GM19324 (cell line): Measurements from ENCODE around the gene LRRTM3.

Experiments used
- ATAC-seq: cut with Tn5 transposase; IDR thresholded peaks from one replicate; pipeline ENCODE4 v1.9.1; 2021; ENCODE audit warnings: mild to moderate bottlenecking, moderate library complexity; ENCODE audit not compliant: unreplicated experiment, low FRiP score

The LRRTM3 gene

DNA sequence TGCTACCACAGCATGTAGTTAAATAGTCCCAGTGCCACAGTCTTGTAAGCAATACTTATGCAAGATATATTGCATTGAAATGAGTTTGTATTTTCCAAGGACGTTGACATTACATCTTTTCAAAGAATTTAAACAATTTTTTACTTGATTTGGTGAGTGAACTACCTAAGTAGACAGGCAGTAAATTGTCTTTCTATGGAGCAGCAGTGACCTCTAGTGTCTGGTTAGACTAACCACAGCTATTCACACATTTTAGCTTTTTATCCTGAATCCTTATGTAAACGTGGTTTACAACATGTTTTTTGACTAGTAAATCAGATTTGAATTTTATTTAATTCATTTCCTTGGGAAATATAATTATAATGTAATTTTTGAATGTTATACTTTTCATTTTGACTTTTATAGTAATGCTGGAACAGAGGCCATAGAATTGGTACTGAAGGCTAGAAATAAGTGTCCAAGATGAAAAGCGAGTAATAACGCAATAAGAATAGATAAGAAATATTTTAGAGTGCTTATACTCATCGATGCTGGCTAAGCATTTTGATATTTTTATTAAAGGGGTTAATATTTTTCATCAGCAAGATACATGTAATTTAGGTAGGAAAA, 5.6 kb downstream of the LRRTM3 start:
- ATAC-seq: peak; percentile 67

DNA sequence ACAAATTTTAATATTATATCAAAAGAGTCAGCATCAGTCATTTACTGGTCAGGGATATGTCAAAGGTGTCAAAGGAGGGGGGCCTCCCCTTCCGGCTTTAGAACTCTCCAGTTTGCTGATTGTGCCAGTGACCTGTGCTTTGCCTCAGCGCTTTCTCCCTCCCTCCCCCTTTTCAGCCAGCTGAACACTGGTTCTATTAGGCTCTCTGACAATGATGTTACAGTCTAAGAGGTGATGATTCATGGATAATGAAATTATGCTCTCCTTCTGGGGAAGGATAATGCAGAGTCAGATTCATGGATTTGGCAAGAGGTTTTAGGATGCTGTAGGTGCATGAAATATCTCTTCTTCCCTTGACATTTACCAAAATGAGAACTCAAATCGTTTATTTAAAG, 6.1 kb downstream of the LRRTM3 start:
- ATAC-seq: no peak

DNA sequence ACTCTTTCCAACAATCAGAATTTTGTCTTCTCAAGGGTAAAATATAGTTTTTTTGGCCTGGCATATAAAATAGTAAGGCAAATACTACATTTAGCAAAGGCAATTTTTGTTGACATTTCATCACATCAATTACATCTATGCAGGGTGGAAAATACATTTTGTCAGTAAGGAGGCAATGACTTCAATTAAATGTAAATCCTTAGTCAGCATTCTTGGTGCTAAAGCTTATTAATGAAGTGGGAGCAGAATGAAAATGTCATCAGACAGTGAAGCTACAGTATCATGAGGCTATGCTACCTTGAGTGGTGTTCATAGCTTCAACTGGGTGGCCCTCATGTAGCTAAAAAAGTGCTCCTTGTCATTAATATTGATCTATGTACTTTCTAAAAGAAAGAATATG, 8.9 kb downstream of the LRRTM3 start:
- ATAC-seq: no peak

DNA sequence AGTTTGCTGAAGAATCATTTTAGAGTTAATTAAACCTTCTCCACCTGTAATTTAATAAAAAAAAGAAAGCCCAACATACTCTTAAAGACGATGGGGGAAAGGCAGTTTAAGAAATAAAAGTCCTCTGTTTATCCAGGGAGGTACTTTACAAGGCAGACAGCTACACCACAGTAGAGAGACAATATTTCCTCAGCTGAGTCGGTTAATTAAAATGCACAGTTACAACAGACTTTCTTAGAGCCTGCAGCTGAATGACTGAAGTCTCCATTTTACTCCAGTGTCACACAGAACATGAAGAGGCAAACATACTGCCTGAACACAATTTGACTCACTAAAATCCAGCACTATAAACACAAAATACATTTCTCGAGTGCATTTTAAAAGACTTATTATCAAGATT, 15.1 kb downstream of the LRRTM3 start:
- ATAC-seq: no peak

DNA sequence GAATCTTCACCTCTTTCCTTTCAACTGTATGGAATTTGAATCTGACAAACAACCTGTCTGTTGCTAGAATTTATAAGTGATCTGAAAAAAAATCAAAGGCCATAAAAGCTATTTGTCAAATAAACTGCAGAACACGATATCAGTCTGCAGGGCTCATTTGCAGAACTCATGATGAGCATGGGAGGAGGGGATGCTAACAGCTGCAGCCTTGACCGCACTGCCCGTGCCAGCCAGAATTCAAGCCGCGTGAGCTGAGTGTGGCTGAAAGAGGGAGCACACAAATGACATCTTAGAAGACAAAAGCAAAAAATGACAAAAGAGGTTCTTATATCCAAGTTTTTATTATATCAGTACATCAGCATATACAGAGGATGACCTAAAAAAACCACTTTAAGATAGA, 15.7 kb downstream of the LRRTM3 start:
- ATAC-seq: no peak

DNA sequence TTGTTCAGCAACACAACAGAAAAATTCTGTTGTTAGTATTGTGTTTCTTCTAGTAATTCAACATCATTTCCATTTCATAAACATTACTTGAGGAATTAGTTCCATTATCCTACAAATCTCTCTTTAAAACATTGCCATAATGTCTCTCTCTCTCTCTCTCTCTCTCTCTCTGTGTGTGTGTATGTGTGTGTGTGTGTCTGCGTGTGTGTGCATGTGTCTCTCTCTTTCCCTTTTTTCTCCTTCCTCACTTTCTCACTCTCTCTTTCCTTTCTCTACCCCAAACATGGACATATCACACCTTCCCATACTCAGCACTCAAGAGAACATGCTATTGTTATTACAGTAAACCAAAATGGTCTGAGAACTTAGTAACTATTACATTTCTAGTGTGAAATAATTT, 16.6 kb downstream of the LRRTM3 start:
- ATAC-seq: no peak

DNA sequence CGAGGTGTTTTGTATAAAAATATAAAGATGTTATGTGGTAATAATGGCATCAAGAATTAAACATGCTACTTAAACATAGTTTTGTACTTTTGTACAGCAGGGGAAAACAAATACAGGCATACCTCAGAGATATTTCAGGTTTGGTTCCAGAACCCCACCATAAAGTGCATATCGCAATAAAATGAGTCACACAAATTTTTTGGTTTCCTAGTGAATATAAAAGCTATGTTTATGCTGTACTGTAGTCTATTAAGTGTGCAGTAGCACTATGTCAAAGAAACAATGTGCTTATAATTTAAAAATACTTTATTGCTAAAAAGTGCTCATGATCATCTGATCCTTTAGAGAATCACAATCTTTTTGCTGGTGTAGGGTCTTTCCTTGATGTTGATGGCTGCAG, 17.8 kb downstream of the LRRTM3 start:
- ATAC-seq: no peak

DNA sequence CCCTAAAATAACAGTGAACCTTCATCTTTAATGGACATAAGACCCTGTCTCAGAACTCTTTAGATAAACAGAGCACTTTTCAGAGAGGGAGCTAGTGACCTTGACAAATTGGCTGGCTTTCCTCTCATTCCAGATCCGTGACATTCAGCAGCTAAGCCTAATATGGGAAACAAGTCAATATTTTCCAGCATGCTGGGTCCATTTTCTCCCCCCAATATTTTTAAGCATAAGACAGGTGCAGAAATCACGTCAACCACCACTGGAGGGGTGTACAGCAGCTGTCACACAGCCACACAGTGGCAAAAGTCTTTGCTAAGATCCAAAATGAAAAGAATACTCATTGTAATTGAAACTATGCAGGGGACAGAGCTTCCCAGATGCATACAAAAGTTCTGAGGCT, 26.1 kb downstream of the LRRTM3 start:
- ATAC-seq: no peak

DNA sequence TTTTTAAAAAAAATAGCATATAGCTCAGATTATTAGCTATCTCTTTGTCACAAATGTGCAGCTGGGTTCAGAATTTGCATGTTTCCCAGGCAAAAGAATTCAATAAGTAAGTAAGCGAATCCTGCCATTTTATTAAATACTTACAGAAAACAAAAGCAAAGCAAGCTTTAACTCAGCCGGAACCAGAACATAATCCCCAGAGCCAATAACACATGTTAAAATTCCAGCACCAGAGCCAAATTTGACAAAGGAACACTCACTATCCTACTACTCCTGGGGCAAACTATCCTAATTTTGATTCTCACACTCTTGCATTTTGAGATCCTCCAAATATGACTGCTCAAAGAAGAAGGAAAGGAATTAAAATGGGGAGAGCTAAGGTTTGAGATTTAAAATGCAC, 32.6 kb downstream of the LRRTM3 start:
- no peak for ATAC-seq

DNA sequence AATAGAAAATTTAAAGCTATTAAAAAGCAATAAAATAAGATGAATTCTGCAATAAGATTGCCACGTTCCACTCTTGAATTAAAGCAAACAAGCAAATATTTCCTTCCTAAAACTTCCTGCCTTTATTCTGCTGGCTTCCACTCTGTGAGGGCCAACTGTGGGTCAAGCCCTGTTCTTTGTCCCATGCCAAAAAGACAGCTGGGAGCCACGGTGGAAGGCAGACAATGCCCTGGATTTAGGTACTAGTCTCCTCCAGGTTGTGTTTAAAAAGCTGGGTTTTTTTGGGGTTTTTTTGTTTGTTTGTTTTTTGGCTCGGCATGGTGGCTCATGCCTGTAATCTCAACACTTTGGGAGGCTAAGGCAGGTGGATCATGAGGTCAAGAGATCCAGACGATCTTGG, 39.1 kb downstream of the LRRTM3 start:
- ATAC-seq: no peak

DNA sequence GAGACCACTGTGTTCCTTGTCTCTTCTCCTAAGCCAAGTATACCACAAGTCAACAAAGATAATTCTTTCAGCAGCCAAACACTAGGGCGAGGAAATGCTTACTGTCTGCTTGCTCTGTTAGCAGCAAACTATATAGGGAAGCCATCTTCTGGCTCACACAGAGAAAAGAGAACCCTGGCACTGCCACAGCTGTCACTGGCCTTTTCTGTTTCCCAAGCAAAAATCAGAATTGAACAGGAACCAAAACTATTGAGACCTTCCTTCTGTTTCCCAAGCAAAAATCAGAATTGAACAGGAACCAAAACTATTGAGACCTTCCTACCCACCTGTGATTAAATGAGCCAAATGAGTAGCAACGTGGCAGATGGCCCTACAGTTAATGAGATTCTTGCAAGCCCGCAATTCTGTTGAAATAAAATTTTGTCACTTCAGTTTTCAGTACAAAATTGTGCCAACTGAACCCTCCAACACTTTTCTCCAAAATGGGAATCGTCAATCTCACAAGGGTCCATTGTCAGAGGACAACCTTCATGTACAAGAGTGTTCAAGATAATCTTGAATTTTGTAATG, 54.5 kb downstream of the LRRTM3 start:
- ATAC-seq: no peak

DNA sequence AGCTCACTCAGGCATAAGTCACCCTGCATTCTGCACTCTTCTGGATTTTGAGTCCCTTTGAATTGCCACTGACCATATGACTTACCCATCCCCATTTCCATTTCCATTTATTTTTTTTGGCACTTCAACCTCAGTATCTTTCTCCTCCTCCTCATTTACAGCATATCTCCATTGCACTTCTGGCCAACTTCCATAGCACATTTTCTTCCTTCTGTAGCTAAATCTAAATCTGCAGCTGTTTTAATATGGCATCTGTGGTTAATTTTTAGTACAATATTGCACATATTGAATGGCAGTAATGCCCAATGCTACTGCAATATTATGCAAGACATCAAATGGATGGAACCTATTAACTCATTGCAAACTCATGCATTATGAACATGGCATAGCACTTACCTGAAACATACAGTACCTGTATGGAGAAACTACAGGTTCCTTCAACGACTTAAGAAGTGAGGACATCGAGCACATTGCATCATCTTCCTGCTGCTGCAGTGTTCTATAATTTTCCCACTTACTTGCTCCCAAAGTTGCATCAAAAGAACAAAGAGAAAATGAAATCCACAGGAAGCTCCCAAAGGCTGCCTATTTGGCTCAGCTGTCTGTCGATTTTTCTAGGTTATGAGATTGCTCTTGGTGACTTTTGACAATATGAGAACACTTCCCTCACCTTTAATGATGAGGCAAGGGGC, 55.7 kb downstream of the LRRTM3 start:
- ATAC-seq: no peak

DNA sequence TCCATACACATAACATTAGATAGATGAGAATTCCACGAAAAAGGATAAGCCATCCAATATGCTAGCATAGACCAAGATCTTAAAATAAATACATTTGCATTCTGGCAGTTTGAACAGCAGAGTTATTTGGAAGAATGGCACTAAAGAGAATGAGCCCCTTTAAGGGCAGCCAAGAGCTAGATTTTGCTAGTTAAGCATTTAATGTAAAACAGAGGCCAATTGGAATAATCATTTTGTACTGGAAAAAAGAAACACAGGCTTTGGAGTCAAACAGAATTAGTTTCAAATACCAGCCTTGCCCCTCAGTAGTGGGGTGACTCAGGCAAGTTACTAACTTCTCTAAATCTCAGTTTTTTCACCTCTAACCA, 56.2 kb downstream of the LRRTM3 start:
- ATAC-seq: no peak

DNA sequence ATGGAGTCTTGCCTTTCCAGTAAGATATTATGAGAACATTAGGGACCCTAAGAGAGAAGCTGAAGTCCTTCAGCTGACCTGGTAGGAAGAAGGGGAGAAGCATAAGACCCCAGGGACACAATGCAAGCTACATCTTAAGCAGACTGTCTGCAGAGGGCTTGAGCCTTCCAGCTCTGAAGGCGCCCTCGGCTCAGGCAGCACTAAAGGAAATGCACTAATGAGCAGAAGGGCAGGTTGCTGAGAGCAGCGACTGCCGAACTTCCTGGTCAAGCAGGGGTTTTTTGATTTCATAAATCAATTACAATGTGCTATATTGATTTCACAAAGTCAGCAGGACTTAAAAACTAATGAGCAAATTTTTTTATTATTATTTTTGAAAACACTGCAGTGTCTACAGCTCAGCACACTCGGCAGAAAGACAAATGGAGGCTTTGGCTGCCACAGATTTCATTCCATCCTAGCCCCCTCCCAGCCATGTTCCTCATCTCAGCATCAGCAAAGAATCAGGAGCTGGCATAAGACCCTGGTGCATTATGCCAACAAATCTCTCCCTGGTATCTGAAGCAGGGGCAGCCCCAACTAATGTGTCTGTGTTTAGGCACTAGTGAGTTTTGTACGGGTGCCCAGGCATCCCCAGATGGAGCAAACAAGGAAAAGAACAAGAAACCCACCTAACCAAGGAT, 57.1 kb downstream of the LRRTM3 start:
- ATAC-seq: no peak

DNA sequence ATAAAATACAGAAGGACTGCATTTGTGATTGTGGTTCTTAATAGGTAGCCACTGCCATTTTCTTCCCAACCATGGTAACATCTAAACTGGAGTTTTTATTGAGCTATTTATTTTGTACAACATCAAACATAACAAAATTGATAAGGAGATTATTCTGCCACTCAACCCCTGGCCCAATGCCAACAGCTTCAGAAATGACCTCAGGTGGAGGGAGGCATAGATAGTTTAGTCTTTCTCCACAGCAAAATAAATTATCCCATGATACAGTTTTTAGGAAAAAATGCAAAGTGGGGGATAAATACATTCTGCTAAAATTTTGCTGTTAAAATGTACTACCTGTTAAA, 57.6 kb downstream of the LRRTM3 start:
- no peak for ATAC-seq

DNA sequence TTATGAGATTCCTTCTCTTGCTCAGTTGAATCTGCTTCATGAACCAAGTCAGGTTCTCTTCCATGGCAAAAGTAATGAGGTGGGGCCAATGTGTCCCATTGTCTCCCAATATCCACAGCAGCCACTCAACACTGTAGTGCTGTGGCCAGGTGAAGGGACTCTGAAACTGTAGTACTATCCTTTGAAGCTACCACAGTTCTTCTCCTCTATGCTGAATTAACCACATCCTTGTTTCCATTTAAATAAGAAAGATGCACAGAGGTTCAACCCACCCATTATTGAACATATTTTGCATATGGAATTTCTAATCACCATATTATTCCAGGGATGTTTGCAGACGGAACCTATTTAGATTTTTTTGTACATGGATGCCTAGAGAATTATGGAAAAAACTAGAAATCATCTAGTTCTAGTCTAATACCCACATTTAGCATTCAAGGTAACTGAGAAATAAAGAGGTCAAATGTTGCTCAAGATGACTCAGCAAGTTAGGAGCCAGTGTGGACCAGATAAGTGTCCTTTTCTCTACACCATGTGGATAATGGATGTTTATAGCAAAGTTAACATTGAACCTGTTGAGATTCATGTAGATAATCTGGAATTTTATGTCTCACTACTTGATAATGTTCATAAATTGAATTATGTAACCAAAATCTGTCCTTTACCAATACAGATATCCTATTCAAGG, 64.5 kb downstream of the LRRTM3 start:
- no peak for ATAC-seq

DNA sequence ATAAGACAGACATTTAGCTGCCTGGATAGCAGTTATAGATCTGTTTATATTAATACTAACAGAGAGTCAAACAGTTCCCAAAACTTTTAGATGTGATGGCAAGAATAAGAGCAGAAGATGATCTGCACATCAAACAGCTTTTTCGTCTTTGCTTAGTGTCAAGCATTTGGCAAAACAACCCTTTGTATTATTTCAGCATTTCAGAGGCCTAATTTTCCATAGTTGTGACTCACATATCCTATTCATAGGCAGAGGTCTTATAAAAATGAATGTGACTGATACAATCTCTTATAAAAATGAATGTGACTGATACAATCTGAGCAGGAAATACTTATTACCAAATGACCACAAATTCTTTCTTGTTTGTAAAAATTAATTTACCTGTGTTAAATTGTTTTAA, 71.2 kb downstream of the LRRTM3 start:
- no peak for ATAC-seq

DNA sequence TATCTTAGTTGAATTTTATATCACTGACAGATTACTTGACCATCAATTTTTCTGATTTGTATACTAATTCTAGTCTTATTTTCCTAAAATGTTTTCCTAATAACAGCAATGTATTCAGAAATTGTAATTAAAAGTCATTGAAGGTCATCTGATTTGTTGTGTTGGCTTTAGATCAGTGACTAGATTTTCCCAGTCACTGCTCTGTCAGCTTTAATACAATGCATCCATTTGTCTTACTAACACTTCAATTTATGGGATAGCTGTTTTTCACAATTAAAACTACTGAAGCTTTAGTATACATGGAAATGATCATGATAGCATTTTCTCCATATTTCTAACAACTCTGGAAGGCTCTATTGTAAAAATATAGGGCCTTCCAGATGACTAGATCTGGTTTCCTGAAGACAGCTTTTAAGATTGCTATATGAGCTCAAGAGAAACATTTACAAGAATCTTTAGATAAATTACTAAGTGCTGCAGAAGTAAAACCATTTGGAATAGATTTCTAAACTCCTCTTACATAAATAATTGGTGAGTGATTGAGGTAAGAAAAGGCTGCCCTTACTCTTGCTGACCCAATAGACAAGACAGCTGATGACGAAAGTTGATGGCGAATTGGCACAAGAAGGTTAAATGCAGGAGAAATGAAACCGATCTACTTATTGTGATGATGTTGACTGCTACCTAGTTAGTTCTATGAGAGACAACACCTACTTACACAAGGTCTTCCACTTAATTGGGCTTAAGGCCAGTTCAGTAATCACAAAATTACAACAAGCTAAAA, 74.1 kb downstream of the LRRTM3 start:
- no peak for ATAC-seq

DNA sequence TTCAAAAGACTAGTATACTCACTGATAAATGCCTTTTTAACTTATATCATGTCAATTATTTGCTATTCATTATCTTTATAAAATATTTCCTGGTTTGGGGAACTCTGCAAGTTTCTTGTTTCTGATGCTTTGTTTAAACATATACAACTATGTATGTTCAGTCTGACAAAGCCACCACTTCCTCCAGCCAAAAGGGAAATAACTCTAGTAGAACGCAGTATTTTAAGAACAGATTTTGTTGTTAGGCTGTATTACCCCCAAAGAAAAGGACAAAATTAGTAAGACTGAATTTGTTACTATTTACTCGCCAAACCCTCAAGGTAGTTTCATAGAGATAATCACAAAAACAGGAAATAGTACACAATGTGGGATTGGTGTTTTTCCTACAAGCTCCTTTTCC, 78.9 kb downstream of the LRRTM3 start:
- ATAC-seq: no peak

DNA sequence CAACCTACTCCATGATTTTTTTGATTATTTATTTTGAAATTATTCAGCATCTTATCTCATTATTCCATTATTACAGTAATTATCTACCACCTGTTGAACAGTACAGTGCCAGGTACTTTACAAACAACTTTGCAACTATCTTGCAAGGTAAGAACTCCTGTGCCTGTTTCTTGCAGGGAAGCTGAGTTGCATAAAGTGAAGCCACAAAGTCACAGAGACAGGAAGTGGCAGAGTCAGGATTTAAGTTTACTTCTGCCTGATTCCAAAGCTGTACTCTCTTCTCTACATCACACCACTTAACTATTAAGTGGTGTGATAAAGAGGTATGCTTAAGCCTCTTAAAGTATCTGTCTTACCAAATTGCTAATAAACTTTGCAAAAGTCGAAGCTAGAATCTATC, 80.1 kb downstream of the LRRTM3 start:
- ATAC-seq: no peak

DNA sequence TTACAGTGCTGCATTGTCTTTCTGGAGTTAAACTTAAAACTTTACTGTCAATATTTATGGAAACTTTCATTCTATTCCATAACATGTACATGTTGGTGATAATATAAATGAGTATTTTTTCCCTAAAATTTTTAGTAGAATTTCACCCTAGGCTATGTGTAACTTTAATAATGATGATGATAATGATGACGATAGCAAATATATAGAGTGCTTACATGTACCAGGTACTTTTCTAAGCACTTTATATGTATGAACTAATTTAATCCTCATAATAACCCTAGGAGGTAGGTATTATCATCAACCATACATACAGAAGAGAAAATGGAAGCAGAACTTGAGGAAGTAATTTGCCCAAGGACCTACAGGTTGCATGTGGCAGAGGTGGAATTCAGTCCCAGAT, 85.6 kb downstream of the LRRTM3 start:
- ATAC-seq: no peak
